HG03280 (cell line): ENCODE data around the gene FMNL2.
A peak's percentile ranks its signal among the peaks of the same experiment; 100 is the strongest.

Experiments
- ATAC-seq: cut with Tn5 transposase; IDR thresholded peaks from one replicate; pipeline ENCODE4 v1.9.1; 2021; ENCODE audit warnings: mild to moderate bottlenecking, moderate library complexity; ENCODE audit not compliant: unreplicated experiment

FMNL2 gene

GRCh38 chr2:152421521-152422370 lies 86.8 kb downstream of the FMNL2 start:
- peak; percentile 55 for ATAC-seq

GRCh38 chr2:152423684-152424083 lies 88.7 kb downstream of the FMNL2 start:
- ATAC-seq, result no peak

GRCh38 chr2:152425765-152426727 lies 91.1 kb downstream of the FMNL2 start:
- ATAC-seq, result no peak

GRCh38 chr2:152426801-152427200 lies 91.8 kb downstream of the FMNL2 start:
- no peak for ATAC-seq

GRCh38 chr2:152427902-152428301 lies 92.9 kb downstream of the FMNL2 start:
- ATAC-seq, result no peak

- no peak for ATAC-seq
Observed at GRCh38 chr2:152428800-152429582, 94.0 kb downstream of the FMNL2 start.

GRCh38 chr2:152430876-152431275 lies 95.9 kb downstream of the FMNL2 start:
- ATAC-seq, result no peak

- no peak for ATAC-seq
Observed at GRCh38 chr2:152431370-152432098, 96.6 kb downstream of the FMNL2 start.

GRCh38 chr2:152432206-152432653 lies 97.3 kb downstream of the FMNL2 start:
- ATAC-seq, result no peak

- ATAC-seq, result no peak
Observed at GRCh38 chr2:152432765-152433164, 97.8 kb downstream of the FMNL2 start.

GRCh38 chr2:152433289-152433688 lies 98.3 kb downstream of the FMNL2 start:
- no peak for ATAC-seq

- ATAC-seq, result no peak
Observed at GRCh38 chr2:152433791-152434190, 98.8 kb downstream of the FMNL2 start.

GRCh38 chr2:152434395-152435182 lies 99.6 kb downstream of the FMNL2 start:
- ATAC-seq, result no peak

GRCh38 chr2:152436148-152436547 lies 101.2 kb downstream of the FMNL2 start:
- ATAC-seq, result no peak

GRCh38 chr2:152437276-152438108 lies 102.5 kb downstream of the FMNL2 start:
- ATAC-seq, result no peak

GRCh38 chr2:152440049-152440448 lies 105.1 kb downstream of the FMNL2 start:
- no peak for ATAC-seq

- no peak for ATAC-seq
Observed at GRCh38 chr2:152440460-152440859, 105.5 kb downstream of the FMNL2 start.

GRCh38 chr2:152441961-152442360 lies 107.0 kb downstream of the FMNL2 start:
- ATAC-seq, result peak; percentile 49
